H1 (cell line): ENCODE measurements around the gene KRTCAP2. TPM values are rescaled to one million over a fixed set of nuclear protein-coding genes. Genes with fewer than 3 reads are reported as not detected.

ENCODE experiments used
- CTCF ChIA-PET: fragments of 300-600 bp; sonication (Branson Sonifier 250); formaldehyde crosslinking; loops from one replicate; lab custom pipeline; 2021; ENCODE audit not compliant: partially characterized antibody; lab: Charles Lee
- POLR2A ChIA-PET: fragments of 300-600 bp; sonication (Branson Sonifier 250); formaldehyde crosslinking; loops from one replicate; lab custom pipeline; 2021; ENCODE audit warnings: inconsistent platforms; ENCODE audit not compliant: partially characterized antibody; lab: Charles Lee
- DNase-seq, 2 experiments: peaks; one replicate each; pipeline versions ENCODE4 v3.0.0 to v3.0.0-alpha.2; 2010 to 2022; ENCODE audit warnings: low spot score in 2 of 2, low read depth in 1 of 2, mixed read lengths in 1 of 2
- FAIRE-seq: peaks from 2 replicates; lab custom pipeline; 2011; peaks lifted over from hg19 to GRCh38; lab: Jason Lieb, UNC
- H2AFZ ChIP-seq: 2 replicates; pipeline ENCODE4 v1.8.1; 2012; ENCODE audit warnings: low read length, inconsistent platforms
- H2AK5ac ChIP-seq: 2 replicates; pipeline ENCODE4 v1.6.1; 2013; ENCODE audit warnings: low read depth, low read length
- H2BK120ac ChIP-seq: replicated peaks from 2 replicates; pipeline ENCODE3; 2013; ENCODE audit warnings: low read depth, low read length, inconsistent platforms
- H2BK12ac ChIP-seq: 2 replicates; pipeline ENCODE4 v1.6.1; 2013; ENCODE audit warnings: low read depth, low read length
- H2BK15ac ChIP-seq: 2 replicates; pipeline ENCODE4 v1.6.1; 2013; ENCODE audit warnings: low read length
- H2BK20ac ChIP-seq: 2 replicates; pipeline ENCODE4 v1.6.1; 2013; ENCODE audit warnings: low read length
- H2BK5ac ChIP-seq: 2 replicates; pipeline ENCODE4 v1.6.1; 2013; ENCODE audit warnings: low read depth, low read length
- H3K14ac ChIP-seq: 2 replicates; pipeline ENCODE4 v1.6.1; 2013; ENCODE audit warnings: inconsistent platforms; ENCODE audit not compliant: insufficient read length
- H3K18ac ChIP-seq: 2 replicates; pipeline ENCODE4 v1.6.1; 2013; ENCODE audit warnings: low read length; ENCODE audit errors: extremely low read depth
- H3K23ac ChIP-seq: 2 replicates; pipeline ENCODE4 v1.6.1; 2013; ENCODE audit warnings: inconsistent platforms; ENCODE audit not compliant: insufficient read length
- H3K23me2 ChIP-seq: 2 replicates; pipeline ENCODE4 v1.6.1; 2013; ENCODE audit warnings: low read depth, low read length
- H3K27ac ChIP-seq: 2 replicates; pipeline ENCODE4 v1.6.1; 2011; ENCODE audit warnings: low read depth, low read length, inconsistent platforms
- H3K27me3 ChIP-seq, 4 experiments: replicated peaks in 1 of 4; 1 replicate in 1 of 4; 2 replicates in 3 of 4; pipeline versions ENCODE4 v1.6.1 to v1.8.1; 2011 to 2013; ENCODE audit warnings: low read length in 3 of 4, mild to moderate bottlenecking in 3 of 4, inconsistent platforms in 2 of 4, mixed read lengths in 2 of 4, moderate library complexity in 1 of 4; ENCODE audit not compliant: control insufficient read depth in 3 of 4, insufficient read depth in 3 of 4; ENCODE audit errors: extremely low read depth in 1 of 4
- H3K36me3 ChIP-seq, 4 experiments: 2 replicates each; pipeline versions ENCODE4 v1.6.1 to v1.8.1; 2011 to 2013; ENCODE audit warnings: mild to moderate bottlenecking in 4 of 4, low read length in 3 of 4, moderate library complexity in 2 of 4, control low read depth in 1 of 4, inconsistent platforms in 1 of 4; ENCODE audit not compliant: insufficient read depth in 4 of 4, control insufficient read depth in 2 of 4
- H3K4ac ChIP-seq: replicated peaks from 2 replicates; pipeline ENCODE3; 2013; ENCODE audit warnings: low read length, low read depth, mixed read lengths, inconsistent platforms; ENCODE audit not compliant: insufficient read length
- H3K4me1 ChIP-seq, 4 experiments: replicated peaks in 1 of 4; 1 replicate in 1 of 4; 2 replicates in 3 of 4; pipeline versions ENCODE4 v1.6.1 to v1.8.1; 2011 to 2013; ENCODE audit warnings: low read length in 3 of 4, inconsistent platforms in 2 of 4, mixed read lengths in 1 of 4; ENCODE audit not compliant: insufficient read depth in 4 of 4, control insufficient read depth in 3 of 4
- H3K4me2 ChIP-seq, 2 experiments: 2 replicates each; pipeline versions ENCODE4 v1.6.1 to v1.8.1; 2011 to 2013; ENCODE audit warnings: low read depth in 2 of 2, low read length in 2 of 2, control low read depth in 1 of 2, inconsistent platforms in 1 of 2, mild to moderate bottlenecking in 1 of 2; ENCODE audit not compliant: insufficient read depth in 1 of 2
- H3K4me3 ChIP-seq, 4 experiments: fragments of 200-600, 300-600 bp in 1 of 4; sonication (generic), shearing (Covaris generic), sonication (Bioruptor Twin) in 1 of 4; 2 replicates each; pipeline versions ENCODE4 v1.5.1 to v1.8.1; 2011 to 2016; ENCODE audit warnings: low read length in 4 of 4, low read depth in 3 of 4, control low read depth in 2 of 4, inconsistent platforms in 2 of 4, mild to moderate bottlenecking in 2 of 4, mixed read lengths in 1 of 4, moderate library complexity in 1 of 4; ENCODE audit not compliant: insufficient read depth in 2 of 4; ENCODE audit errors: extremely low read depth in 1 of 4
- H3K56ac ChIP-seq: replicated peaks from 2 replicates; pipeline ENCODE3; 2013; ENCODE audit warnings: low read depth, mild to moderate bottlenecking, mixed read lengths, low read length, inconsistent platforms; ENCODE audit not compliant: insufficient read length
- H3K79me1 ChIP-seq: 2 replicates; pipeline ENCODE4 v1.6.1; 2013; ENCODE audit warnings: low read depth, low read length, control low read depth
- H3K79me2 ChIP-seq, 2 experiments: 2 replicates each; pipeline versions ENCODE4 v1.6.1 to v1.8.1; 2012 to 2013; ENCODE audit warnings: low read length in 2 of 2, mild to moderate bottlenecking in 2 of 2, inconsistent platforms in 1 of 2; ENCODE audit not compliant: insufficient read depth in 2 of 2, control insufficient read depth in 1 of 2
- H3K9ac ChIP-seq, 4 experiments: replicated peaks in 1 of 4; 1 replicate in 1 of 4; 2 replicates in 3 of 4; pipeline versions ENCODE4 v1.6.1 to v1.8.1; 2011 to 2013; ENCODE audit warnings: low read depth in 3 of 4, low read length in 3 of 4, control low read depth in 2 of 4, mild to moderate bottlenecking in 2 of 4, moderate library complexity in 2 of 4, inconsistent platforms in 1 of 4; ENCODE audit errors: extremely low read depth in 1 of 4
- H3K9me3 ChIP-seq, 2 experiments: 2 replicates each; pipeline versions ENCODE4 v1.6.1 to v1.8.1; 2012 to 2013; ENCODE audit warnings: mild to moderate bottlenecking in 2 of 2, moderate library complexity in 2 of 2, control low read depth in 1 of 2, inconsistent platforms in 1 of 2, low read depth in 1 of 2, low read length in 1 of 2, mixed read lengths in 1 of 2; ENCODE audit not compliant: insufficient read depth in 2 of 2
- H4K20me1 ChIP-seq, 2 experiments: replicated peaks in 1 of 2; 2 replicates each; pipeline versions ENCODE3 to v1.8.1; 2011 to 2013; ENCODE audit warnings: inconsistent platforms in 2 of 2, low read length in 2 of 2, mild to moderate bottlenecking in 1 of 2; ENCODE audit not compliant: insufficient read depth in 2 of 2, control insufficient read depth in 1 of 2
- H4K5ac ChIP-seq: 2 replicates; pipeline ENCODE4 v1.6.1; 2013; ENCODE audit warnings: low read length, low read depth, mixed read lengths, inconsistent platforms; ENCODE audit not compliant: insufficient read length
- H4K8ac ChIP-seq: 2 replicates; pipeline ENCODE4 v1.8.0; 2013; ENCODE audit warnings: mild to moderate bottlenecking, moderate library complexity, low read length, inconsistent platforms; ENCODE audit not compliant: insufficient read depth; ENCODE audit errors: extremely low read depth
- H4K91ac ChIP-seq: replicated peaks from 2 replicates; pipeline ENCODE3; 2013; ENCODE audit warnings: low read length, mixed read lengths, inconsistent platforms; ENCODE audit not compliant: insufficient read length
- POU5F1 ChIP-seq: IDR thresholded peaks from 2 replicates; pipeline ENCODE4 v1.6.1; 2011; ENCODE audit warnings: low read depth, mild to moderate bottlenecking, low read length, moderate library complexity
- RAD21 ChIP-seq, 2 experiments: IDR thresholded peaks in 1 of 2; conservative IDR thresholded peaks in 1 of 2; 2 replicates each; pipeline ENCODE4 v1.6.1; 2011; ENCODE audit warnings: low read depth in 2 of 2, low read length in 2 of 2, improper control_type of control experiment in 1 of 2, inconsistent platforms in 1 of 2, mild to moderate bottlenecking in 1 of 2, moderate library complexity in 1 of 2
- USF2 ChIP-seq: IDR thresholded peaks from 2 replicates; pipeline ENCODE4 v1.6.1; 2011; ENCODE audit warnings: low read length, improper control_type of control experiment
- WGBS, 2 experiments: shearing (Covaris generic) in 1 of 2; methylation state at CpG; one replicate each; pipeline versions ENCODE4 v1.1.6 to v1.1.7; 2013 to 2015; ENCODE audit warnings: low lambda C conversion rate in 2 of 2, mixed read lengths in 2 of 2, inconsistent platforms in 1 of 2, low coverage in 1 of 2, missing lambda C conversion rate in 1 of 2; ENCODE audit not compliant: insufficient replicate concordance in 2 of 2, insufficient coverage in 1 of 2, insufficient read length in 1 of 2; ENCODE audit errors: extremely low coverage in 1 of 2, missing lambda C conversion rate in 1 of 2; 5-methylcytosine and 5-hydroxymethylcytosine counted together
- polyA plus RNA-seq, 7 experiments: library from polyadenylated mRNA; depleted of rRNA in 3 of 7; stranded (reverse) in 5 of 7; unstranded in 2 of 7; fragments of >200 nt in 5 of 7; fragments of 200-250 nt in 2 of 7; gene quantifications; 1 replicate in 5 of 7; 2 replicates in 1 of 7; 4 replicates in 1 of 7; pipeline versions ENCODE4 v1.2.1 to v1.2.3, GENCODE V29; 2011 to 2013; ENCODE audit warnings: missing spikeins in 2 of 7, mixed read lengths in 2 of 7
- total RNA-seq: library from RNA; stranded (reverse); fragmentation: NEBNext Ultra II Directional; extraction: Animal tissue kit (Norgen Biotek cat#: 25700); gene quantifications from 2 replicates; pipeline ENCODE4 v1.2.1, GENCODE V29; 2021

KRTCAP2 gene
- total and polyA plus RNA-seq, 2 of the 8 experiments (the other 6 are each of a cell fraction or from before 2014, with no cell fraction given): 146 to 317 TPM

- Histone ChIP-seq H3K56ac (no peak overlapping the region), H3K79me2 (peaks cover 0 to 16% of the 10 kb centered on the region in 2 experiments; a peak in 2 of 4 replicates), H2BK20ac (no peak overlapping the region), H3K18ac (no peak overlapping the region), H3K23ac (no peak overlapping the region), H3K4me2 (peak overlapping the region in 1 of 2 experiments; percentile 37; a peak in 1 of 4 replicates), H3K27ac (no peak overlapping the region), H4K5ac (no peak overlapping the region), H4K91ac (no peak overlapping the region), H2BK5ac (no peak overlapping the region), H3K14ac (no peak overlapping the region), H2BK15ac (no peak overlapping the region), H4K20me1 (peaks cover 8 to 10% of the 10 kb centered on the region in 2 experiments), H3K9me3 (no peaks in the 10 kb centered on the region), H2AK5ac (no peak overlapping the region), H2BK120ac (no peak overlapping the region), H2BK12ac (no peak overlapping the region), H3K27me3 (no peaks in the 10 kb centered on the region), H3K36me3 (peaks cover 15 to 36% (median 30%) of the 10 kb centered on the region in 4 experiments), H3K4me1 (peaks cover 3 to 23% (median 8%) of the 10 kb centered on the region in 4 experiments; a peak in 6 of 7 replicates), H2AFZ (no peak overlapping the region), H3K4ac (no peak overlapping the region), H3K23me2 (peaks cover 10% of the 10 kb centered on the region; the same call in 1 of the 2 replicates), H3K9ac (no peak overlapping the region), H3K79me1 (no peaks in the 10 kb centered on the region; the same call in 1 of the 2 replicates), H3K4me3 (no peak overlapping the region), H4K8ac (0 out of 2 replicates have a peak overlapping the region, but pooled peaks have one; percentile 25)
- WGBS, 2 experiments: 93% methylated on average over 9 of the region's 9 CpGs; no CpG with 5 or more reads in 1 of the 2 experiments
- ChIA-PET CTCF (interaction anchor here (0.7 to 12.4 kb wide), 20 partner anchors 9 to 415 kb away, joined by 3 to 215 read pairs (median 4); partner anchors contain the start of genes DPM3, EFNA1, SLC50A1 and THBS3), POLR2A (interaction anchor here (0.6 to 20.5 kb wide), 7 partner anchors 10 to 284 kb away, joined by 3 to 512 read pairs (median 3); partner anchors contain the start of genes MTX1 and THBS3)
- FAIRE-seq: no peak
- TF ChIP-seq RAD21 (IDR thresholded peaks at IDR 0.05 in 1 of 2, conservative IDR thresholded peaks at IDR 0.05 in 1 of 2; ENCODE audit: low read depth in 2 of 2, low read length in 2 of 2) (0 out of 4 replicates have a peak, but pooled peaks of 1 of the 2 experiments have one; percentile 6), USF2 (no peak), POU5F1 (no peak)
- DNase-seq: no peak
Measured at GRCh38 chr1:155175927-155176371, 2.8 kb upstream of the KRTCAP2 start.
